NT2/D1 (cell line): ENCODE results near the gene C11orf16.

Experiments
- SUZ12 ChIP-seq: IDR thresholded peaks from 2 replicates; pipeline ENCODE4 v1.6.1; 2011; ENCODE audit not compliant: insufficient read length, insufficient read depth; ENCODE audit errors: extremely low read depth
- YY1 ChIP-seq: IDR thresholded peaks from 2 replicates; pipeline ENCODE4 v1.6.1; 2011; ENCODE audit not compliant: insufficient read length, insufficient read depth
- ZNF274 ChIP-seq: IDR thresholded peaks from 2 replicates; pipeline ENCODE4 v1.6.1; 2011; ENCODE audit warnings: mild to moderate bottlenecking, low read depth, low read length

DNA sequence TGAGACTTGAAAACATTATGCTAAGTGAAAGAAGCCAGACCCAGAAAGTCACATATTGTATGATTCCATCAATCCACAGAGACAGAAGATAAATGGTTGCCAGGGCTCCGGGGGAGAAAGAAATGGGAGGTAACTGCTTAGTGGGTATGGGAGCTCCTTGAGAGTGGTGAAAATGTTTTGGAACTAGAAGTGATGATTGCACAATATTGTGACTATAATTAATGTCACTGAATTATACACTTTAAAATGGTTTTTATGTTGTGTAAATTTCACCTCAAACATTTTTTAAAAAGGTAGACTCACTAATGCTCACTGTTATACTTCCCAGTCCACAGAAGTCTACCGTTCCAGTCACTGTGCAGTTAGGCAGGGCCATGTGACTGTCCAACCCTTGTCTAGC is 54.0 kb downstream of the C11orf16 start:
- TF ChIP-seq YY1, result no peak
- no peak for TF ChIP-seq SUZ12
- no peak for TF ChIP-seq ZNF274
